Panc1 (cell line): Measurements from ENCODE around the gene H19. TPM values are rescaled to one million over a fixed set of nuclear protein-coding genes. Genes with fewer than 3 reads are reported as not detected.
A peak's percentile ranks its signal among the peaks of the same experiment; 100 is the strongest.

Source experiments
- ATAC-seq: fragments of 200-7000 bp; cut with Tn5 transposase; 2 replicates; pipeline ENCODE4 v1.9.1; 2020; ENCODE audit warnings: mild to moderate bottlenecking, moderate library complexity
- BruUV-seq: library from RNA; stranded (reverse); fragments of 400-500 nt; replicated peaks from 2 replicates; lab custom pipeline; 2021; lab: Mats Ljungman, UMichigan
- CTCF ChIA-PET: fragments of 300-600 bp; sonication (Branson Sonifier 250); formaldehyde crosslinking; loops from one replicate; lab custom pipeline; 2022; ENCODE audit warnings: antibody characterized with exemption; lab: Charles Lee
- POLR2A ChIA-PET: fragments of 300-600 bp; sonication (Branson Sonifier 250); formaldehyde crosslinking; loops from one replicate; lab custom pipeline; 2022; ENCODE audit warnings: antibody characterized with exemption; lab: Charles Lee
- DNase-seq: peaks from one replicate; pipeline ENCODE4 v3.0.0-alpha.2; 2010; ENCODE audit warnings: low read depth, low spot score
- H3K27ac ChIP-seq: 2 replicates; pipeline ENCODE4 v1.5.1; 2011; ENCODE audit warnings: mild to moderate bottlenecking, low read length, inconsistent platforms
- H3K27me3 ChIP-seq: fragments of 200-500 bp; sonication (Bioruptor generic); 2 replicates; pipeline ENCODE4 v1.6.0; 2014; ENCODE audit warnings: low read length, inconsistent platforms; ENCODE audit not compliant: control insufficient read depth, insufficient read depth
- H3K36me3 ChIP-seq: fragments of 200-500 bp; sonication (Bioruptor generic); 2 replicates; pipeline ENCODE4 v1.5.1; 2014; ENCODE audit warnings: inconsistent platforms, mild to moderate bottlenecking, low read length, moderate library complexity; ENCODE audit not compliant: control insufficient read depth, insufficient read depth
- H3K4me1 ChIP-seq: 2 replicates; pipeline ENCODE4 v1.5.1; 2011; ENCODE audit warnings: inconsistent platforms, mild to moderate bottlenecking, low read length, moderate library complexity; ENCODE audit not compliant: control insufficient read depth, insufficient read depth
- H3K4me3 ChIP-seq, 2 experiments: 2 replicates each; pipeline ENCODE4 v1.5.1; 2011 to 2012; ENCODE audit warnings: low read depth in 2 of 2, low read length in 2 of 2, mild to moderate bottlenecking in 2 of 2, inconsistent platforms in 1 of 2, moderate library complexity in 1 of 2
- H3K9me3 ChIP-seq: fragments of 200-500 bp; sonication (Bioruptor generic); 2 replicates; pipeline ENCODE4 v1.5.1; 2014; ENCODE audit warnings: low read depth, mild to moderate bottlenecking, inconsistent platforms, low read length, moderate library complexity; ENCODE audit not compliant: control insufficient read depth, insufficient read depth
- POLR2AphosphoS5 ChIP-seq: IDR thresholded peaks from 2 replicates; pipeline ENCODE4 v1.6.1; 2012; ENCODE audit warnings: mild to moderate bottlenecking, low read depth, low read length, moderate library complexity
- SIN3A ChIP-seq: IDR thresholded peaks from 2 replicates; pipeline ENCODE4 v1.6.1; 2012; ENCODE audit warnings: low read depth, mild to moderate bottlenecking, low read length, moderate library complexity, borderline replicate concordance; ENCODE audit not compliant: insufficient read depth
- TCF7L2 ChIP-seq: IDR thresholded peaks from 2 replicates; pipeline ENCODE4 v1.6.1; 2011; ENCODE audit warnings: mild to moderate bottlenecking, low read depth, low read length, inconsistent platforms
- in situ Hi-C: cut with HindIII; loops from 2 replicates; pipeline ENCODE4 v1.10.0; 2016; ENCODE audit warnings: low sequenced_read_pairs, low pct_unique_long_range_greater_than_20kb
- intact Hi-C: fragments of 100-400 bp; cut with micrococcal nuclease; formaldehyde crosslinking; loops from one replicate; pipeline ENCODE4 v1.10.0; 2022; ENCODE audit not compliant: unreplicated experiment
- total RNA-seq: library from RNA; stranded (reverse); gene quantifications from one replicate; pipeline ENCODE4 v1.2.1, GENCODE V29; 2021; ENCODE audit not compliant: unreplicated experiment
- TF ChIP-seq, protein P1 (sequence below), 2 experiments: IDR thresholded peaks; 2 replicates each; pipeline ENCODE4 v1.6.1; 2011 to 2012; ENCODE audit warnings: low read depth in 2 of 2, control low read depth in 1 of 2, low read length in 1 of 2, mild to moderate bottlenecking in 1 of 2, moderate library complexity in 1 of 2; ENCODE audit not compliant: insufficient read depth in 1 of 2
- TF ChIP-seq, protein P2 (sequence below): fragments of 450-650 bp; IDR thresholded peaks from 2 replicates; pipeline ENCODE4 v1.5.1; 2017; ENCODE audit warnings: mild to moderate bottlenecking

The H19 gene
- total RNA-seq, 1 experiment from 2014 or later = 1,268 TPM

DNA sequence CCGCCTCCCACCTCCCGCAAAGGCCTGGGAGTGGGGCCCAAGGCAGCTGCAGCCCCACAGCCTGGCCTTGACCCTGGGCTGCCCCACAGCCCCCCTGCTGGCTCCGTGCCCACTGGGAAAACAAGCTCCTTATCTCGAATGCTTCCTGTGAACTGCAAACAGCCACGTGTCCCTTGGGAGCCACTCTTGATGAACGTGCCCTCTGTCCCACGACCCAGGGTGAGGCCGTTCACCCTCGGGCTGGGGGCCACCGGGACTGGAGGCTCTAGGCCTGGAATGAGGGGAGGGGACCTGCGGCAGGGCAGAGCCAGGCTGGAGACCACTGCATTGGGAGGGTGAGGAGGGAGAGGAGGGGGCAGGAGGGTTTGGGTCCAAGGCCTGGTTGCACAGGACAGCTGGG is 9.5 kb downstream of the H19 start:
- Histone ChIP-seq H3K27ac (no peak overlapping the region), H3K9me3 (no peaks in the 10 kb centered on the region), H3K27me3 (no peaks in the 10 kb centered on the region), H3K4me3 (no peak overlapping the region), H3K4me1 (no peaks in the 10 kb centered on the region), H3K36me3 (no peaks in the 10 kb centered on the region)
- POLR2A ChIA-PET = no interaction called here
- TF ChIP-seq, protein P1, sequence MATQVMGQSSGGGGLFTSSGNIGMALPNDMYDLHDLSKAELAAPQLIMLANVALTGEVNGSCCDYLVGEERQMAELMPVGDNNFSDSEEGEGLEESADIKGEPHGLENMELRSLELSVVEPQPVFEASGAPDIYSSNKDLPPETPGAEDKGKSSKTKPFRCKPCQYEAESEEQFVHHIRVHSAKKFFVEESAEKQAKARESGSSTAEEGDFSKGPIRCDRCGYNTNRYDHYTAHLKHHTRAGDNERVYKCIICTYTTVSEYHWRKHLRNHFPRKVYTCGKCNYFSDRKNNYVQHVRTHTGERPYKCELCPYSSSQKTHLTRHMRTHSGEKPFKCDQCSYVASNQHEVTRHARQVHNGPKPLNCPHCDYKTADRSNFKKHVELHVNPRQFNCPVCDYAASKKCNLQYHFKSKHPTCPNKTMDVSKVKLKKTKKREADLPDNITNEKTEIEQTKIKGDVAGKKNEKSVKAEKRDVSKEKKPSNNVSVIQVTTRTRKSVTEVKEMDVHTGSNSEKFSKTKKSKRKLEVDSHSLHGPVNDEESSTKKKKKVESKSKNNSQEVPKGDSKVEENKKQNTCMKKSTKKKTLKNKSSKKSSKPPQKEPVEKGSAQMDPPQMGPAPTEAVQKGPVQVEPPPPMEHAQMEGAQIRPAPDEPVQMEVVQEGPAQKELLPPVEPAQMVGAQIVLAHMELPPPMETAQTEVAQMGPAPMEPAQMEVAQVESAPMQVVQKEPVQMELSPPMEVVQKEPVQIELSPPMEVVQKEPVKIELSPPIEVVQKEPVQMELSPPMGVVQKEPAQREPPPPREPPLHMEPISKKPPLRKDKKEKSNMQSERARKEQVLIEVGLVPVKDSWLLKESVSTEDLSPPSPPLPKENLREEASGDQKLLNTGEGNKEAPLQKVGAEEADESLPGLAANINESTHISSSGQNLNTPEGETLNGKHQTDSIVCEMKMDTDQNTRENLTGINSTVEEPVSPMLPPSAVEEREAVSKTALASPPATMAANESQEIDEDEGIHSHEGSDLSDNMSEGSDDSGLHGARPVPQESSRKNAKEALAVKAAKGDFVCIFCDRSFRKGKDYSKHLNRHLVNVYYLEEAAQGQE (IDR thresholded peaks at IDR 0.05; ENCODE audit: insufficient read depth in 1 of 2, low read depth in 2 of 2, low read length in 1 of 2) = no peak
- TF ChIP-seq TCF7L2 = no peak
- TF ChIP-seq POLR2AphosphoS5 = no peak
- TF ChIP-seq, protein P2, sequence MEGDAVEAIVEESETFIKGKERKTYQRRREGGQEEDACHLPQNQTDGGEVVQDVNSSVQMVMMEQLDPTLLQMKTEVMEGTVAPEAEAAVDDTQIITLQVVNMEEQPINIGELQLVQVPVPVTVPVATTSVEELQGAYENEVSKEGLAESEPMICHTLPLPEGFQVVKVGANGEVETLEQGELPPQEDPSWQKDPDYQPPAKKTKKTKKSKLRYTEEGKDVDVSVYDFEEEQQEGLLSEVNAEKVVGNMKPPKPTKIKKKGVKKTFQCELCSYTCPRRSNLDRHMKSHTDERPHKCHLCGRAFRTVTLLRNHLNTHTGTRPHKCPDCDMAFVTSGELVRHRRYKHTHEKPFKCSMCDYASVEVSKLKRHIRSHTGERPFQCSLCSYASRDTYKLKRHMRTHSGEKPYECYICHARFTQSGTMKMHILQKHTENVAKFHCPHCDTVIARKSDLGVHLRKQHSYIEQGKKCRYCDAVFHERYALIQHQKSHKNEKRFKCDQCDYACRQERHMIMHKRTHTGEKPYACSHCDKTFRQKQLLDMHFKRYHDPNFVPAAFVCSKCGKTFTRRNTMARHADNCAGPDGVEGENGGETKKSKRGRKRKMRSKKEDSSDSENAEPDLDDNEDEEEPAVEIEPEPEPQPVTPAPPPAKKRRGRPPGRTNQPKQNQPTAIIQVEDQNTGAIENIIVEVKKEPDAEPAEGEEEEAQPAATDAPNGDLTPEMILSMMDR = no peak
- TF ChIP-seq SIN3A = no peak
- in situ Hi-C loops (no loop called here), intact Hi-C loops (no loop called here)
- CTCF ChIA-PET = interaction anchor here (0.6 kb wide), 1 partner anchor 106 kb away, joined by 3 read pairs; no protein-coding TSS in a partner anchor
- BruUV-seq = no TSS peak
- ATAC-seq (no peak), DNase-seq (no peak)

DNA sequence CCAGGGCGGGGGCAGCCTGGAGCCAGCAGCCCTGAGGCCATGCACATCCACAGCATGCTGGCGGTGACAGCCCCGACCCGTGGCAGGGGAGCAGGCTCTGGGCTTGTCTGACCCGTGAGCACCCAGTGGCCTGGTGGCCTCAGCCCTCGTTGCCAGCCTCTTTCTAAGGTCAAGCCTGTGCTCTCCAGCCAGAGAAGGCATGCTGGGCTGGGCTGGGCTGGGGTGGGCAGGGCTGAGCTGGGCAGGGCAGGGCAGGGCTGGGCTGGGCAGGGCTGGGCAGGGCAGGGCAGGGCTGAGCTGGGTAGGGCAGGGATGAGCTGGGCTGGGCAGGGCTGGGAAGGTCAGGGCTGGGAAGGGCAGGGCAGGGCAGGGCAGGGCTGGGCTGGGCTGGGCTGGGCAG is 10.6 kb downstream of the H19 start:
- DNase-seq (no peak), ATAC-seq (peak; percentile 47)
- ChIA-PET CTCF (interaction anchor here (0.7 kb wide), 1 partner anchor 437 kb away, joined by 3 read pairs; no protein-coding TSS in a partner anchor), POLR2A (interaction anchor here (0.7 kb wide), 2 partner anchors 43 to 163 kb away, joined by 13 to 22 read pairs; no protein-coding TSS in a partner anchor)
- Histone ChIP-seq H3K27me3 (no peaks in the 10 kb centered on the region), H3K27ac (no peak overlapping the region), H3K4me1 (no peaks in the 10 kb centered on the region), H3K4me3 (no peak overlapping the region), H3K9me3 (no peaks in the 10 kb centered on the region), H3K36me3 (no peaks in the 10 kb centered on the region)
- no TSS peak for BruUV-seq
- intact Hi-C loops = no loop called here
- TF ChIP-seq, protein P1 (IDR thresholded peaks at IDR 0.05; ENCODE audit: insufficient read depth in 1 of 2, low read depth in 2 of 2, low read length in 1 of 2) = no peak
- TF ChIP-seq POLR2AphosphoS5 (no peak), TCF7L2 (no peak), SIN3A (no peak)
- TF ChIP-seq, protein P2 = no peak
- in situ Hi-C loops = no loop called here
